Activated T-helper 17 cell treated with anti-CD3 and anti-CD28 coated beads, Interleukin-2, amount 50 U/mL, for 72 hours (primary cell): ENCODE measurements around the gene SRRM3. TPM values are rescaled to one million over a fixed set of nuclear protein-coding genes. Genes with fewer than 3 reads are reported as not detected.
"Not testable (repeated sequence)": the region's sequence is repeated elsewhere in the genome, so short reads cannot be mapped to it uniquely, and the experiment has no call there.

Experiments used
- ATAC-seq: fragments of 150-1000 bp; cut with Tn5 transposase; replicated peaks from 2 replicates; pipeline ENCODE4 v1.10.0; 2021; ENCODE audit warnings: mild to moderate bottlenecking, moderate library complexity
- H3K27ac Mint-ChIP-seq: one replicate; pipeline ENCODE4 v1.8.0; 2022; ENCODE audit warnings: mixed read lengths
- H3K27me3 Mint-ChIP-seq: one replicate; pipeline ENCODE4 v1.8.0; 2022; ENCODE audit warnings: mixed read lengths
- H3K36me3 Mint-ChIP-seq: one replicate; pipeline ENCODE4 v1.8.0; 2022; ENCODE audit warnings: low read depth, mild to moderate bottlenecking, mixed read lengths
- H3K4me1 Mint-ChIP-seq: one replicate; pipeline ENCODE4 v1.8.0; 2022; ENCODE audit warnings: mixed read lengths
- H3K4me3 Mint-ChIP-seq: one replicate; pipeline ENCODE4 v1.8.0; 2022; ENCODE audit warnings: mild to moderate bottlenecking, mixed read lengths
- H3K9me3 Mint-ChIP-seq: one replicate; pipeline ENCODE4 v1.8.0; 2022; ENCODE audit warnings: mixed read lengths
- total RNA-seq, 2 donors: library from RNA; stranded (reverse); gene quantifications; one replicate each; pipeline ENCODE4 v1.2.3, GENCODE V29; 2022

The SRRM3 gene
- total RNA-seq, 2 donors from 2014 or later, result 0.26 TPM; not detected in 1

DNA sequence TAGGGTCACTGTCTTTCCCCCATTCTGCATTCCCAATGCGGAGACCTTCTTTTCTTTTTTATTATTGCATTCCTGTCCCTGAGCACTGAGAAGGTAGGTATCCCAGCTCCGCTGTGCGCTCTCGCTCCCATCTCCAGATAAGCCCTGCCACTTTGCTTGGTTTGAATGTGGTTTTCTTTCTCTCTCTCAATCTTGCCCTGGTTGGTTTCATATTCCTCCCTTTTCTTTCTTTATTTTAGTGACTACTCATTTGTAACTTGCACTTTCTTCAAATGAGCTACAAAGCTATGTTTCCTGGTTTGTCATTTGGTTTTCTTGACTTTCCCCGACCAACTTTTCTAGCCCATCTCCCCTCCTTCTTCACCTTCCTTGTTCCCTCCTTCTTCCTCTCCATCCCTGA is 71.8 kb downstream of the SRRM3 start:
- no peaks in the 10 kb centered on the region for H3K9me3 Mint-ChIP-seq
- peak overlapping the region; percentile 5 for H3K4me3 Mint-ChIP-seq
- H3K4me1 Mint-ChIP-seq, result peaks cover 12% of the 10 kb centered on the region
- ATAC-seq, result peak; percentile 66
- H3K27ac Mint-ChIP-seq, result no peak overlapping the region
- H3K27me3 Mint-ChIP-seq, result peaks cover 34% of the 10 kb centered on the region
- no peaks in the 10 kb centered on the region for H3K36me3 Mint-ChIP-seq

DNA sequence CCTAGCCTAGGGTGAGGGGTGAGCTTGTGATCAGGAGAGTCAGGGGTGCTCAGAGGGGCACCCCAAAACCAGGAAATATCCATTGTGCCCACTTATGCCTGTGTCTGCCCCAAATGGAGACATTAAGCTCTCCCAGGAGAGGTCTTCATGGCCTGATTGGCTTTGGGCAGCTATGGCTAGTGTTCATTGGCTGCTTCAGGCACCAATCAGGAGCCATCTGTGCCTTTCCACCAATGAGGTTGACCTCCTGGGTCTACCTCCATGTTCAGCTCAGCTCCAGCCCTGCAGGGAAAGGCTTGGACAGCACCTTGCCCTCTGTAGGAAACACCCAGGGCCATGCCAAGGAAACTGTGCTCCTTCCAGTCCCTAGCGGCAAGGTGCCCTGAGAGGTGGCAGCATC is 76.8 kb downstream of the SRRM3 start:
- Mint-ChIP-seq H3K4me3 (no peak overlapping the region), H3K27ac (no peak overlapping the region), H3K9me3 (no peaks in the 10 kb centered on the region), H3K4me1 (peaks cover 12% of the 10 kb centered on the region), H3K27me3 (peaks cover 37% of the 10 kb centered on the region), H3K36me3 (peaks cover 6% of the 10 kb centered on the region)
- peak; percentile 41 for ATAC-seq

DNA sequence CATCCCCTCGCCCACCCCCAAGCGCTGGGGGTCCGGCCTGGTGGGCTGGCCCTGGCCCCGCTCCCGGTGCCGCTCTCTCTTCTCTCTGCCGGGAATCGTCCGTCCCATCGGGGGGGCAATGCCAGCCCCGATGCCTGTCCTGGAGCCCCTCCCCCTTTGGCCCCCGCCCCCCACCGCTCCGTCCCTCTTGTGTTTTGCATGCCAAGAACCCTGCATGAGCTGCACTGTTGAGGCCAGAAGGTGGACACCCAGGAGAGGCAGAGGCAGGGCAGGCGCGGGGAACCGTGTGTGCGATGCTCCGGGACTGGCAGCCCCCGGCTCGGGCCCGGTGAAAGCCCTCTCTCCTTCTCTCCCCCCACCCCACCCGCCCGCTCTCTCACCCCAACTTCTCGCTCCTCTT is 78.7 kb downstream of the SRRM3 start:
- Mint-ChIP-seq H3K36me3 (peaks cover 6% of the 10 kb centered on the region), H3K4me3 (peak overlapping the region; percentile 65), H3K4me1 (peaks cover 9% of the 10 kb centered on the region), H3K9me3 (no peaks in the 10 kb centered on the region), H3K27me3 (peaks cover 41% of the 10 kb centered on the region), H3K27ac (no peak overlapping the region)
- no peak for ATAC-seq

DNA sequence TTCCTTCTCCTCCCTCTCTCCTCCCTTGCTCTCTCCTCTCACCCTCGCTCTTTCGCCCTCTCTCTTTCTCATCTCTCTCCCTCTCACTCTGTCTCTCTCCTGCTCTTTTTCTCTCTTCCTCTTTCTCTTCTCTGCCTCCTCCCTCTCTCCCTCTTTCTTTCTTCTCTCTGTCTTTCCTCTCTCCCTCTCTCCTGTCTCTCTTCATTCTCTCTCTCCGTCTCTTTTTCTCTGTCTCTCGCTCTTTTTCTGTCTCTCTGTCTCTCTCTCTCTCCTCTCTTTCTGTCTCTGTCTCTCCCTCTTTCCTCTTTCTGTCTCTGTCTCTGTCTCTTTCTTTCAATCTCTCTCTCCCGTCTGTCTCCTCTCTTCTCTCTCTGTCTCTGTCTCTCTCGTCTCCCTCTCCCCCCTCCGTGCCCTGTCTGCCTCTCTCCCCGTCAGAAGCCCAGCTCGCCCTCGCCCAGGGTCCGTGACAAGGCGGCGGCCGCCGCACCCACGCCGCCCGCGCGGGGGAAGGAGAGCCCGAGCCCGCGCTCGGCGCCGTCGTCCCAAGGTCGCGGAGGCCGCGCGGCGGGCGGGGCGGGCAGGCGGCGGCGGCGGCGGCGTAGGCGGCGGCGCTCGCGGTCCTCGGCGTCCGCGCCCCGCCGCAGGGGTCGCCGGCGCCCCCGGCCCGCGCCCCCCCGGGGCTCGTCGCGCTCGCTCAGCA is 79.5 kb downstream of the SRRM3 start:
- Mint-ChIP-seq H3K36me3 (peaks cover 6% of the 10 kb centered on the region), H3K27ac (no peak overlapping the region), H3K4me1 (peaks cover 9% of the 10 kb centered on the region), H3K9me3 (no peaks in the 10 kb centered on the region), H3K27me3 (peaks cover 41% of the 10 kb centered on the region), H3K4me3 (peak overlapping the region; percentile 65)
- ATAC-seq, result peak; percentile 40

DNA sequence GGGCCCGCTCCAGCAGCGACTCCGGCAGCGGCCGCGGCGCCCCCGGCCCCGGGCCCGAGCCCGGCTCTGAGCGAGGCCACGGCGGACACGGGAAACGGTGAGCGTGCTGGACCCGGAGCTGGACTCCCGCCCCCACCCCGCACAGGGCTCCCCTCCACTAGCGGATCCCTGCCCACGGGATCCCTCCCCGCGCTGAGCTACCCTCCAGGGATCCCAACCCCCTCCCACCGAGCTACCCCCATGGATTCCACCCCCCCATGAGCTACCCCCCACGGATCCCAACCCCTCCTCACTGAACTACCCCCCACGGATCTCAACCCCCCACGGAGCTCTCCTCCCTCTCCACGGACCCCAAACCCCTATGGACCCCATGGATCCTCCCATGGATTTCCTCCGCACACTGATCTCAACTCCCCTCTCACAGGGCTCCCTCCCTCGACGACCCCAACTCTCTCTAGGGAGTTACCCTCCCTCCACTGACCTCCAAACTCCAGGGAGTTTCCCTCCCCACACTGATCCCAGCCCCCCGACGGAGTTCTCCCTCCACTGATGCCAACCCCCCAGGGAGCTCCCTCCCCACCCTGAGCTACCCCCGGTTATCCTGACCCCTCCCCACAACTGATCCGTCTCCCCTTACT is 80.1 kb downstream of the SRRM3 start:
- peaks cover 6% of the 10 kb centered on the region for H3K36me3 Mint-ChIP-seq
- no peak for ATAC-seq
- H3K4me3 Mint-ChIP-seq, result peak overlapping the region; percentile 66
- no peak overlapping the region for H3K27ac Mint-ChIP-seq
- H3K9me3 Mint-ChIP-seq, result no peaks in the 10 kb centered on the region
- H3K27me3 Mint-ChIP-seq, result peaks cover 40% of the 10 kb centered on the region
- H3K4me1 Mint-ChIP-seq, result peaks cover 9% of the 10 kb centered on the region

DNA sequence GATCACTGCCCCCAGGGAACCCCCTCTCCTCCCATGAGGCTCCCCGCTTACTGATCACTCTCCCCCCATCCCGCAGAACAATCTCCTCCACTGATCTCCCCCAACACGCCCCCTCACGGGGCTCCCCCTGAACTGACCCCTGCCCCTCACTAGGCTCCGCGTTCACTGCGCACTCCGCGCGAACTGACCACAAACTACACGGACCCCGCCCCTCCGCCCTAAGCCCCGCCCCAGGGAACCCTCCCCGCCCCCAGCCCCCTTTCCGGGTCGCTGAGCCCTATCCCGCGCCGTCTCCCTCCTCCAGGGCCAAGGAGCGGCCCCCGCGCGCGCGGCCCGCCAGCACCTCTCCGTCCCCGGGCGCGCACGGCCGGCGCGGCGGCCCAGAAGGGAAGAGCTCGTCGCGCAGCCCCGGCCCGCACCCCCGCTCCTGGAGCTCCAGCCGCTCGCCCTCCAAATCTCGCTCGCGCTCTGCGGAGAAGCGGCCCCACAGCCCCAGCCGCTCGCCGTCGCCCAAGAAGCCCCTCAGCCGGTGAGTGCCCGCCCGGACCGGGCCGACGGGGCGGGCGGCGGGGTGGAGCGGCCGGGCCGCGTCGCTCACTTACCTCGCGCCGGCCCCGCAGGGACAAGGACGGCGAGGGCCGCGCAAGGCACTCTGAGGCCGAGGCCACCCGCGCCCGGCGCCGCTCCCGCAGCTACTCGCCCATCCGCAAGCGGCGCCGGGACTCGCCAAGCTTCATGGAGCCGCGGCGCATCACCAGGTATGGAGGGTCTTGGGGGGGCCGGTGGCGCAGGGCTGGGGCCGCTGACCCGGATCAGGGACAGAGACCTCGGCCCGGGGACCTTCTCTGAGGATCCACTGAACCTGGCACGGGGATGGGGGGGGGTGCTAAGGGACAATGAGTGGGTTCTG is 80.9 kb downstream of the SRRM3 start:
- Mint-ChIP-seq H3K27ac (no peak overlapping the region), H3K4me3 (peak overlapping the region; percentile 66), H3K27me3 (peaks cover 37% of the 10 kb centered on the region), H3K9me3 (no peaks in the 10 kb centered on the region), H3K4me1 (peaks cover 9% of the 10 kb centered on the region), H3K36me3 (peaks cover 6% of the 10 kb centered on the region)
- ATAC-seq, result peak; percentile 33

DNA sequence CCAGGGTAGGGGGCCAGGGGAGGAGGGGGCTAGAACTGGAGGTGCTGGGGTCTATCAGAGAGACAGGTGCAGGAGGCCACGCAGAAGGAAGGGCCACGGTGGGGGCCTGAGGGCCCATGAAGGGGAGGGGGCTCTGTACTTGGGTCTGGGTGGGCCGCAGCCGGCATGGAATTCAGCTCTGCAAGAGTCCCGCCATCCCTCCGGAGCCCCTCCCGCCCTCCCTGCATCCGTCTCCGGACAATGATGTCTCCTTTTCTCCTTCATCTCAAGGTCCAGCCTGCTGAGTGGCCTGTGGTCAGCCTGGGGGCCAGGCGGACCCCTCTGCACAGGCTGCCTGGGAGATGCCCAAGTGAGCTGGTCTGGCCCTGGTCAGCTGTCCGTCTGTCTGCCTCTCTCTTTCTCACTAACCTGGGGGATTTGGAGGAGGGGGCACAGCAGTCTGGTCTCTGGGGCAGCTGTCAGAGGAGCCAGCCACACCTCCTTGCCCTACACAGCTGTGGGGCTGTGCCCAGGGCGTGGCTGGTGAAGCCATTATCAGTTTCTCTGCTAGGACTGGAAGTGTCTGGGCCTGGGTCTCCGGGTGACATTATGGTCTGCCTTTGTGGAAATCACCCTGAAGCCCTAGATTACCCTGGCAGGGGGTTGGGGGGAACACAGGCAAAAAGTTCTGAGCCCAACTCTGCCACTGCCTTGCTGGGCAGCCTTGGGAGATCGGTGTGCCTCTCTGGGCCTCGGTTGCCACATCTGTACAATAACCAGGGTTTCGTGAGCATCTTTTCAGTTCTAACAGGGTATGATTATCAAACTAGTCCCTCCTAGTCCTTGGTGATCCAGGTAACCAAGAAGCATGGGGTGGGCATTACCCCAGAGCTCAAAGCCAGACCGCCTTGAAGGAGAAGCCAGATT is 81.8 kb downstream of the SRRM3 start:
- Mint-ChIP-seq H3K27ac (no peak overlapping the region), H3K36me3 (peaks cover 6% of the 10 kb centered on the region), H3K27me3 (peaks cover 35% of the 10 kb centered on the region), H3K4me3 (peak overlapping the region; percentile 55), H3K4me1 (peaks cover 9% of the 10 kb centered on the region), H3K9me3 (no peaks in the 10 kb centered on the region)
- no peak for ATAC-seq

DNA sequence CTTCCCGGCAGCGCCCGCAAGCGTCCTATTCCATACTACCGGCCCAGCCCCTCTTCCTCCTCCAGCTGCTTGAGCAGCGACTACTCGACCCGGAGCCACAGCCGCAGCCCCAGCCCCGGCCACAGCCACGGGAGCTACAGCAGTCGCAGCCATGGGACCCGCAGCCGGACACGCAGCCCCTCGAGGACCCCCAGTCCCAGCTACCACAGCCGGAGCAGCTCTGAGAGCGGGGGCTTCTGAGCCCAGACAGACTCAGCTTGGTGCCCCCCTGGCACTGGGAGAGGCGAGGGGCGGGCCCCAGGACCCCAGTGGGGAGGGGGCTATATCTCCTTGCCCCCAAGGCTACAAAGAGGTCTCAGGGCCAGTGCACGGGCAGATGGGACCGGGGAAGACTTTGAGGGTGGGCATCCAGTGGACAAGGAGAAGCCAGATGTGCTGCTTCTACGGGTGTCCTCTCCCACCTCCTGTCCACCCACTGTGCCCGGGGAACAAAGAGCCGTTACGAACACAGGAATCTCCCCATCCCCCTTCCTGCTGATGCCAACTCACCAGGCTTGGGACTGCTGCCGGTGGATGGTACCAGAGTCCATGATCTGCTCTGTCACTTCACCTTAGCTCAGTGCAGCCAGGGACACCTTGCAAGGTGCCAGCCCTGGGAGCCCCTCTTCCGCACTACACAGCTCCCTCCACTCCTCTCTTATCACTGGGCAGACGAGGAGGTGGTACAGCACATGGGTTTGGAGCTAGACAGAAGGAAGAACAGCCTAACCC is 84.1 kb downstream of the SRRM3 start:
- H3K27ac Mint-ChIP-seq, result no peak overlapping the region
- no peak overlapping the region for H3K4me3 Mint-ChIP-seq
- ATAC-seq, result no peak
- H3K4me1 Mint-ChIP-seq, result peaks cover 6% of the 10 kb centered on the region
- H3K36me3 Mint-ChIP-seq, result peaks cover 5% of the 10 kb centered on the region
- peaks cover 22% of the 10 kb centered on the region for H3K27me3 Mint-ChIP-seq
- no peaks in the 10 kb centered on the region for H3K9me3 Mint-ChIP-seq

DNA sequence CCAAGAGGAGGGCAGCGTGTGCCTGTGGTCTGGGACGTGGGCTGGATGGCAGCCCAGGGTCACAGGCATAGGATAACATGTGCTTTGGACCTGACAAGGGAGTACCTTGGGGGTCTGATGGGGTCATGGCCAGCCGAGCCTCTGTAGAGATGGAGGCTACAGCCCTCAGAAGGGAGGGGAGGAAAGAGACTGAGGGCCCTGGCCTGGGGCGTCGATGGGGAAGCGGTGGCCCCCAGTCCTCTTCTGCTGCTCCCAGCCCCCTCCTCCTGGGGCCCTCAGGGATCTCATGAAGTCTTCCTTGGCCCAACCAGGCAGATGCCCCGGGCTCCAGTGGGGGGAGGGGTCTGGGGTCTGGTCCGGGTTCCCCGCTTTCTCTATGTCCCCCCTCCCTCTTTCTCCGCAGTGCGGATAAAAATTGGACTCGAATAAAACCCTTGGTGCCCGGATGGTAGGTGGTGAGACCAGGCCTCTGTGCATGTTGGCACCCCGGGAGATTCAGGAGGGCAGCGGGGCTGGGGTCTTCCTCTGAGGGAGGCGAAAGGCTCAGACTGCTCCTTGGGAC is 85.2 kb downstream of the SRRM3 start:
- no peak for ATAC-seq
- peaks cover 15% of the 10 kb centered on the region for H3K27me3 Mint-ChIP-seq

DNA sequence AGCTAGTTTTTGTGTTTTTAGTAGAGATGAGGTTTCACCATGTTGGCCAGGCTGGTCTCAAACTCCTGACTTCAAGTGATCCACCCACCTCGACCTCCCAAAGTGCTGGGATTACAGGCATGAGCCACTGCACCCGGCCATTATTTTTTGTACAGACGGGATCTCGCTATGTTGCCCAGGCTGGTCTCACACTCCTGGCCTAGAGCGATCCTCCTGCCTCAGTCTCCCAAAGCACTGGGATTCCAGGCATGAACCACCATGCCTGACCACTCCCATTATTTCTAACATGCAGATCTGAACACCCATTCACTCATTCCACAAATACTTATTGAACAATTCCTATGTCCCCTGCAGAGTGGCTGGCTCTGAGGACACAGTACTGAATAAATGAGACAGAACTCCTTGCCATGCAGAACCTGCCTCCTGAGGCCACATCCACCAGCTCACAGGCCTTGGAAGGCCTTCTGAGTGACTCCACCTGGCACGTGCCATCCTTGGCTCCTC is 89.2 kb downstream of the SRRM3 start:
- H3K36me3 Mint-ChIP-seq, H3K27me3 Mint-ChIP-seq, H3K9me3 Mint-ChIP-seq: not testable (repeated sequence)
- peaks cover 13% of the 10 kb centered on the region for H3K4me1 Mint-ChIP-seq
- peak overlapping the region; percentile 73 for H3K4me3 Mint-ChIP-seq
- peak overlapping the region; percentile 86 for H3K27ac Mint-ChIP-seq
- ATAC-seq, result peak; percentile 7

More for the DNA sequence above, 85.2 kb downstream of the SRRM3 start:
- no peak overlapping the region for H3K27ac Mint-ChIP-seq
- no peak overlapping the region for H3K4me3 Mint-ChIP-seq
- H3K9me3 Mint-ChIP-seq, result no peaks in the 10 kb centered on the region
- no peaks in the 10 kb centered on the region for H3K36me3 Mint-ChIP-seq
- peaks cover 9% of the 10 kb centered on the region for H3K4me1 Mint-ChIP-seq

DNA sequence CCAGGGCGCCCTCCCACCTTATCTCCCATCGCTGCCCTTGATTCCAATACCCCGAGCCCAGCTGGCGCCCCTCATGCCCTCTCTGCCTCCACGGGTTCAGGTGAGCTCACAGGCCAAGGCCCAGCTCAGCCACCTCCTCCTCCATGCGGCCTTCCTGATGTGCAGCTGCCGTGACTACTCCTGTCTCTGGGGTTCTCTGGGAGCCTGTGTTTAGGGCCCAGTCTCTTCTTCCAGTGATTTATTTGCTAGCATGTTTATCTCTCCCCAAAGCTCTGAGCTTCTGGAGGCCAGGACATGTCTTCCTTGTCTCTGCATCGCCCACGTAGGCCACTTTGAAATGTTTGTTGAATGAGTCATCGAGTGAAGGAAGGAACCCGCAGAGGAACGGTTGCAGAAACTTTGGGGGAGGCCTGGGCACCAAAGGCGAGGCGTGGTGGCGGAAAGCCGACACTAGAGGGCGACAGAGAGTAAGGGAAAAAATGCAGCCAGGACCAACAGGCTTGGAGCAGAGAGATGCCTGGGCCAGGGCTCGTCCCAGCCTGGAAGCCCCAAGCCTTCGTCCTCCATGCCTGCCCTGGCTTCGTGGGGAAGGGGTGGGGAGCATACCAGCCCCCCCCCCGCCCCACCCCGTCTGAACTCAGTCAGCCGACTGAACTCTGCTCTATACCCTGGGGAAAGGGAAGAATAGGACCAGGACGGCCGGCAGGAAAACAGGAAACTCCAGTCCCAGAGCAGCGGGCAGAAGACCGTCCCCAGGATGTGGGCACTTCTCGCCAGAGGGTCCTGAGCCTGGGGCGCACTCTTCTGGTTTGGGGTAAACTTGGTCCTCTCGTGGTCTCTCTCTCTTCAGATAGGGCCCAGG is 89.9 kb downstream of the SRRM3 start:
- Mint-ChIP-seq H3K4me1 (peaks cover 13% of the 10 kb centered on the region), H3K27me3 (peaks cover 4% of the 10 kb centered on the region), H3K9me3 (no peaks in the 10 kb centered on the region), H3K27ac (peak overlapping the region; percentile 86), H3K4me3 (peak overlapping the region; percentile 73), H3K36me3 (no peaks in the 10 kb centered on the region)
- peak; percentile 95 for ATAC-seq

DNA sequence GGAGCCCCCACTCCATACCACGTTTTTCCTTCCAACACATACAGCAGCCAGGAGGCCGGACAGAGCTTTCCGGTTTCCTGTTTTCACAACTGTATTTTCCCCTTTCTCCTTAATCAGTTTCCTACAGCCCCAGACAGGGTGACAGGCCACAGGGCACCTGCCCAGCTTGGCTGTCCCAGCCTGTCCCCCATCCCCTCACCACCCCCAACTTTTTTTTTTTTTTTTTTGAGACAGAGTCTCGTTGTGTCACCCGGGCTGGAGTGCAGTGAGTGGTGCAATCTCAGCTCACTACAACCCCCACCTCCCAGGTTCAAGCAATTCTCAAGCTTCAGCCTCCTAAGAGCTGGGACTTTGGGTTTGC is 90.5 kb downstream of the SRRM3 start:
- peak; percentile 13 for ATAC-seq
- Mint-ChIP-seq H3K36me3 (no peaks in the 10 kb centered on the region), H3K4me3 (peak overlapping the region; percentile 73), H3K9me3 (no peaks in the 10 kb centered on the region), H3K27ac (peak overlapping the region; percentile 86), H3K27me3 (peaks cover 4% of the 10 kb centered on the region), H3K4me1 (peaks cover 13% of the 10 kb centered on the region)
